ENCODE results near the gene GAP43.

GRCh38 chr3:115670911-115671310 is 47.6 kb downstream of the GAP43 start:
- TF ChIP-seq CTCF (IDR thresholded peaks at IDR 0.05) (no peak), POLR2A (IDR thresholded peaks at IDR 0.05) (no peak)

Data from thyroid gland (tissue), 4 donors.